Mesothelial cell of epicardium (in vitro differentiated cells): ENCODE data around the gene YBEY. TPM values are rescaled to one million over a fixed set of nuclear protein-coding genes. Genes with fewer than 3 reads are reported as not detected.
"Not testable (repeated sequence)": the region's sequence is repeated elsewhere in the genome, so short reads cannot be mapped to it uniquely, and the experiment has no call there.

Source experiments
- DNase-seq, 2 experiments: peaks; one replicate each; pipeline ENCODE4 v3.0.0; 2021; ENCODE audit warnings: low spot score in 2 of 2; ENCODE audit not compliant: unreplicated experiment in 2 of 2
- H3K27ac Mint-ChIP-seq: 2 replicates; pipeline ENCODE4 v1.8.0; 2021; ENCODE audit warnings: mixed read lengths
- H3K27me3 Mint-ChIP-seq: 2 replicates; pipeline ENCODE4 v1.8.0; 2021; ENCODE audit warnings: low read depth, mixed read lengths
- H3K36me3 Mint-ChIP-seq: 2 replicates; pipeline ENCODE4 v1.8.0; 2021; ENCODE audit warnings: mixed read lengths
- H3K4me1 Mint-ChIP-seq: 2 replicates; pipeline ENCODE4 v1.8.0; 2021; ENCODE audit warnings: mixed read lengths
- H3K4me3 Mint-ChIP-seq: 2 replicates; pipeline ENCODE4 v1.8.0; 2021; ENCODE audit warnings: mild to moderate bottlenecking, moderate library complexity, mixed read lengths
- H3K9me3 Mint-ChIP-seq: 2 replicates; pipeline ENCODE4 v1.8.0; 2021; ENCODE audit warnings: mixed read lengths
- total RNA-seq: library from RNA; stranded (reverse); gene quantifications from 3 replicates; pipeline ENCODE4 v1.2.1, GENCODE V29; 2021
- TF ChIP-seq, protein P1 (sequence below): fragments of 200-600 bp; sonication (generic); IDR thresholded peaks from one replicate; pipeline ENCODE4 v1.5.0; 2021; ENCODE audit warnings: antibody characterized with exemption; ENCODE audit not compliant: unreplicated experiment

The YBEY gene
- total RNA-seq, 1 donor from 2014 or later, result 18.4 TPM

DNA sequence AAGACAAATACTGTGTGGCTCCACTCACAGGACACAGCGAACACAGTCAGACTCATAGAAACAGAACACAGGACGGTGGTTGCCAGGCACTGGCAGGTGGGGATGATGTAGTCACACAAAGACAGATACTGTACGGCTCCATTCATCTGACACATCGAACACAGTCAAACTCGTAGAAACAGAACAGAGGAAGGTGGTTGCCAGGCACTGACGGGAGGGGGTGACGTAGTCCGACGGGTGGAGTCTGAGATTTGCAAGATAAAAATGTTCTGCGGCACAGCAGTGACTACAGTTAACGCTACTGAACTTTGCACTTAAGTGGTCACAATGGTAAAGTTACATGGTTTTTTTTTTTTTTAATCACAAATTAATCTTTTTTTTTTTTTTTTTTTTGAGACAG lies 18.8 kb downstream of the YBEY start:
- Mint-ChIP-seq H3K27ac (no peak overlapping the region), H3K9me3 (no peaks in the 10 kb centered on the region), H3K27me3 (no peaks in the 10 kb centered on the region), H3K36me3 (peaks cover 29% of the 10 kb centered on the region), H3K4me1 (no peaks in the 10 kb centered on the region), H3K4me3 (no peak overlapping the region)
- TF ChIP-seq, protein P1, sequence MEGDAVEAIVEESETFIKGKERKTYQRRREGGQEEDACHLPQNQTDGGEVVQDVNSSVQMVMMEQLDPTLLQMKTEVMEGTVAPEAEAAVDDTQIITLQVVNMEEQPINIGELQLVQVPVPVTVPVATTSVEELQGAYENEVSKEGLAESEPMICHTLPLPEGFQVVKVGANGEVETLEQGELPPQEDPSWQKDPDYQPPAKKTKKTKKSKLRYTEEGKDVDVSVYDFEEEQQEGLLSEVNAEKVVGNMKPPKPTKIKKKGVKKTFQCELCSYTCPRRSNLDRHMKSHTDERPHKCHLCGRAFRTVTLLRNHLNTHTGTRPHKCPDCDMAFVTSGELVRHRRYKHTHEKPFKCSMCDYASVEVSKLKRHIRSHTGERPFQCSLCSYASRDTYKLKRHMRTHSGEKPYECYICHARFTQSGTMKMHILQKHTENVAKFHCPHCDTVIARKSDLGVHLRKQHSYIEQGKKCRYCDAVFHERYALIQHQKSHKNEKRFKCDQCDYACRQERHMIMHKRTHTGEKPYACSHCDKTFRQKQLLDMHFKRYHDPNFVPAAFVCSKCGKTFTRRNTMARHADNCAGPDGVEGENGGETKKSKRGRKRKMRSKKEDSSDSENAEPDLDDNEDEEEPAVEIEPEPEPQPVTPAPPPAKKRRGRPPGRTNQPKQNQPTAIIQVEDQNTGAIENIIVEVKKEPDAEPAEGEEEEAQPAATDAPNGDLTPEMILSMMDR, result no peak
- DNase-seq, result no peak

DNA sequence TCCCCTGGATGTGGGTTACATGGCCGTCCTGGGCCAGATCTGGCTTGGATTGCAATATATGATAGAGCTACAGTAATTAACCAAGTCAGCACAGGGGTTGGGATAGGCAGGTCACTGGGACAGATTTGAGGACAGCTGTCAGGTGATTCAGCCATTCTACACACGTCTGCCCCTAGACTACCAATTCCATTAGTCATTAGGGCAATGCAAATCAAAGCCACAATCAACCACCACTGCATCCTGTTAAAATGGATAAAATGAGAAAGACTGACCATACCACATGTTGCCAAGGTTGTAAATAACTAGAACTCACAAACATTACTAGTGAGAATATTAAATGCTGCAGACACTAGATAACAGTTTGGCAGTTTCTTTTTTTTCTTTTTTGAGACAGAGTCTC lies 21.5 kb downstream of the YBEY start:
- no peaks in the 10 kb centered on the region for H3K4me1 Mint-ChIP-seq
- no peaks in the 10 kb centered on the region for H3K27me3 Mint-ChIP-seq
- TF ChIP-seq, protein P1, result no peak
- H3K36me3 Mint-ChIP-seq, result peaks cover 24% of the 10 kb centered on the region
- no peak overlapping the region for H3K4me3 Mint-ChIP-seq
- no peak overlapping the region for H3K27ac Mint-ChIP-seq
- no peaks in the 10 kb centered on the region for H3K9me3 Mint-ChIP-seq
- no peak for DNase-seq

DNA sequence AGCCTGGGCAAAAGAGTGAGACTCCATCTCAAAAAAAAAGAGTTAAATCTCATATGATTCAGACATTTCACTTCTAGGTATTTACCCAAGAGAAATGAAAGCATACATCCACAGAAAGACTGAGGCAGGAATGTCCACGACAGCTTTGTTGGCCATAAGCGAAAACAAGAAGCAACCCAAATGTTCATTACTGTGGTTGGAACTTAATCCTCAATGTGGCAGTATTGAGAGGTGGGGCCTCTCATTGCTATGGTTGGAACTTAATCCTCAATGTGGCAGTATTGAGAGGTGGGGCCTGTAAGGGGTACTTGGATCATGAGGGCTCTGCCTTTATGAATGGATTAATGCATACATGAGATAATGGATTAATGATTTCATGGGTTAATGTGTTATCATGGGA lies 22.3 kb downstream of the YBEY start:
- Mint-ChIP-seq H3K4me1 (no peaks in the 10 kb centered on the region), H3K27me3 (no peaks in the 10 kb centered on the region)

DNA sequence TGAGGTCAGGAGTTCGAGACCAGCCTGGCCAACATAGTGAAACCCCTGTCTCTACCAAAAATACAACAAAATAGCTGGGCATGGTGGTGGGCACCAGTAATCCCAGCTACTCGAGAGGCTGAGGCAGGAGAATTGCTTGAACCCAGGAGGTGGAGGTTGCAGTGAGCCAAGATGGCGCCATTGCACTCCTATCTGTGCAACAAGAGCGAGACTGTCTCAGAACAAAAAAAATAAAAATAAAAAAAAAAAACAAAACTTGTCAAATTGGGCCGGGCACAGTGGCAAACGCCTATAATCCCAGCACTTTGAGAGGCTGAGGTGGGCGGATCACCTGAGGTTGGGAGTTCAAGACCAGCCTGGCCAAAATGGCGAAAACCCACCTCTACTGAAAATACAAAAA lies 24.1 kb downstream of the YBEY start:
- H3K36me3 Mint-ChIP-seq, result peaks cover 14% of the 10 kb centered on the region
- H3K9me3 Mint-ChIP-seq, H3K27me3 Mint-ChIP-seq, DNase-seq, H3K27ac Mint-ChIP-seq, H3K4me3 Mint-ChIP-seq, H3K4me1 Mint-ChIP-seq: not testable (repeated sequence)

More for the DNA sequence above, 22.3 kb downstream of the YBEY start:
- Mint-ChIP-seq H3K27ac (no peak overlapping the region), H3K36me3 (peaks cover 23% of the 10 kb centered on the region), H3K9me3 (no peaks in the 10 kb centered on the region), H3K4me3 (no peak overlapping the region)
- DNase-seq, result no peak
- TF ChIP-seq, protein P1, result no peak

DNA sequence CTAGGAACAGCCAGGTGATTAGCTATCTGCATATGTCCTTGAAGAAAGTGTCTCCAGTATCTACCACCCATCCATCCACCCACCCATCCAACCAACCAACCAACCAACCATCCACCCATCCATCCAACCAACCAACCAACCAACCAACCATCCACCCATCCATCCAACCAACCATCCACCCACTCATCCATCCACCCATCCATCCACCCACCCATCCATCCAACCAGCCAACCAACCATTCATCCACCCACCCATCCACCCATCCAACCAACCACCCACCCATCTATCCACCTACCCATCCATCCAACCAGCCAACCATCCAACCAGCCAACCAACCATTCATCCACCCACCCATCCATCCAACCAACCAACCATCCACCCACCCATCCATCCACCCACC lies 25.4 kb downstream of the YBEY start:
- Mint-ChIP-seq H3K4me3 (no peak overlapping the region), H3K36me3 (peaks cover 13% of the 10 kb centered on the region), H3K9me3 (no peaks in the 10 kb centered on the region), H3K27ac (no peak overlapping the region), H3K27me3 (no peaks in the 10 kb centered on the region), H3K4me1 (no peaks in the 10 kb centered on the region)
- TF ChIP-seq, protein P1, result no peak
- no peak for DNase-seq

DNA sequence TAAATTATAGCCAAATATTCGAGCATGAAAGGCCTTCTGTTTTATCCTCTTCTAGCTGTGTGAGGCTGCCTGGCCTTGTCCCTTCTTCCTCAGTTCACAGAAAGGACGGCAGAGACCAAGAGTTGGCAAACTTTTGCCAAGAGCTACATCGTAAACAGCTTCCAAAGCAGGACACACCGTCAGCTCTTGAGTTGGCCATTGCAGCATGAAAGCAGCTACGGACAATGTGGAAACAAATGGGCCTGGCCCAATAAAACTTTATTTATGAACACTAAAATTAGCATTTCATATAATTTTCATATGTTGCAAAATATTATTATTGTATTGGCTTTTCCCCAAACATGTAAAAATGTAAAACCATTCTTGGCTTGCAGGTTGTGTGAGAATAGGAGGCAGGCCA lies 26.8 kb downstream of the YBEY start:
- no peak overlapping the region for H3K4me3 Mint-ChIP-seq
- no peak overlapping the region for H3K27ac Mint-ChIP-seq
- no peaks in the 10 kb centered on the region for H3K9me3 Mint-ChIP-seq
- TF ChIP-seq, protein P1, result no peak
- no peaks in the 10 kb centered on the region for H3K27me3 Mint-ChIP-seq
- H3K4me1 Mint-ChIP-seq, result no peaks in the 10 kb centered on the region
- peaks cover 9% of the 10 kb centered on the region for H3K36me3 Mint-ChIP-seq
- DNase-seq, result no peak
